Left ventricle myocardium superior (tissue), 1 donor: ENCODE results near the gene CCND2. TPM values are rescaled to one million over a fixed set of nuclear protein-coding genes. Genes with fewer than 3 reads are reported as not detected.
A peak's percentile ranks its signal among the peaks of the same experiment; 100 is the strongest.
"Not testable (repeated sequence)": the region's sequence is repeated elsewhere in the genome, so short reads cannot be mapped to it uniquely, and the experiment has no call there.

Experiments
- ATAC-seq: fragments of 200-7000 bp; cut with Tn5 transposase; one replicate; pipeline ENCODE4 v1.9.1; 2020; ENCODE audit warnings: mild to moderate bottlenecking, moderate library complexity
- DNase-seq: peaks from one replicate; pipeline ENCODE4 v3.0.0-alpha.2; 2020
- intact Hi-C: fragments of 100-400 bp; cut with micrococcal nuclease; formaldehyde crosslinking; loops from one replicate; pipeline ENCODE4 v1.11.0; 2022
- long read RNA-seq: library from polyadenylated mRNA; unstranded; transcript quantifications from one replicate; pipeline ENCODE4 v2.0.0, GENCODE V29; 2021
- total RNA-seq: library from RNA; stranded (reverse); fragmentation: NEBNext Ultra II Directional; extraction: Animal tissue kit (Norgen Biotek cat#: 25700); gene quantifications from one replicate; pipeline ENCODE4 v1.2.1, GENCODE V29; 2021
- donor health status: DM: no; HTN: yes; CAD: no; lungs with severe emphysema.

CCND2 gene
- total RNA-seq: 281 TPM
- long read RNA-seq, full-length matches to known transcripts: 86 of 196 reads
- long read RNA-seq, partial matches to known transcripts: 8 of 196 reads
- long read RNA-seq, other reads (novel, unspliced or antisense): 102 of 196 reads

DNA sequence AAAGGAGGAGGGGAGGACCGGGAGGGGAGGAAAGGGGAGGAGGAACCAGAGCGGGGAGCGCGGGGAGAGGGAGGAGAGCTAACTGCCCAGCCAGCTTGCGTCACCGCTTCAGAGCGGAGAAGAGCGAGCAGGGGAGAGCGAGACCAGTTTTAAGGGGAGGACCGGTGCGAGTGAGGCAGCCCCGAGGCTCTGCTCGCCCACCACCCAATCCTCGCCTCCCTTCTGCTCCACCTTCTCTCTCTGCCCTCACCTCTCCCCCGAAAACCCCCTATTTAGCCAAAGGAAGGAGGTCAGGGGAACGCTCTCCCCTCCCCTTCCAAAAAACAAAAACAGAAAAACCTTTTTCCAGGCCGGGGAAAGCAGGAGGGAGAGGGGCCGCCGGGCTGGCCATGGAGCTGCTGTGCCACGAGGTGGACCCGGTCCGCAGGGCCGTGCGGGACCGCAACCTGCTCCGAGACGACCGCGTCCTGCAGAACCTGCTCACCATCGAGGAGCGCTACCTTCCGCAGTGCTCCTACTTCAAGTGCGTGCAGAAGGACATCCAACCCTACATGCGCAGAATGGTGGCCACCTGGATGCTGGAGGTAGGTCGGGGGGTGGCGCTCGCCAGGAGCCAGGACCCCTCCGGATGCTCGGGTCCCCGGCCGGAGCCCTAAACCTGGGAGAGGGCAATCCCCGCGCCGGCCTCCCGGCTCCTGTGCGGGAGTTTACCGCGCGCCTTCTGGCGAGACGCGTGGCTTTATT, at the start of gene CCND2:
CCND2 (plus strand) TSS at position 111 of the 744 bp plus-strand sequence; CDS start at position 390, 279 bp downstream.
- ATAC-seq (peak; percentile 75), DNase-seq (peak; percentile 93)
- intact Hi-C loops: loop anchor here (10.0 kb wide), 1 partner anchor 389 kb away; no protein-coding TSS in a partner anchor

DNA sequence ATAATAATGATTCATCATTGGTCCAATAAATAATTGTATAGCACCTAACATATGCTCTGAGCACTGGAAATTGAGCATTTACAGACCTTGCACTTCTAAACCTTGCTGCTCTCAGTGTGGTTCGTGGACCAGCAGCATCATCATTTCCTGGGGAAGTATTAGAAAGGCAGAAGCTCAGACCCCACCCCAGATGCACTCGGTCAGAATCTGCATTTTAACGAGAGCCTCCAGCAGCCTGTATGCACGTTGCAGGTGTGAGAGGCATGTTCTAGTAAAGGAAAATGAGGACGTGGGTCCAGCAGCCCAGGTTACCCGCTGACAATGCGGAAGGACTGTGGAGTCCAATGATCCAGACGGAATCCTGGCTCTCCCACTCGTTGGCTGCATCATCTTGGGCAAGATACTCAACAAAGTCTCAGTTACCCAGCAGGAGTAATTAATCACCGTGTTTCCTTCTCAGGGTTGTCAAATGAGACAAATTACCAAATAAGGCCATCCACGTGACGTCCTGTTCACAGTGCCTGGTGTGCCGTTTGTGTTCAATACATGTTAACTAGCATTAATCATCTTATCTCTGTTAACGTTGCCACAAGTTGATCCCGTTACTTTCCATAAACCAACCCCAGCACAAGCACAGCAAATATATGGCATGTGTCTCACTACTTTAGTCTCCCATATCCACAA, 49.2 kb upstream of the CCND2 start:
- ATAC-seq (no peak), DNase-seq (no peak)
- intact Hi-C loops: no loop called here

DNA sequence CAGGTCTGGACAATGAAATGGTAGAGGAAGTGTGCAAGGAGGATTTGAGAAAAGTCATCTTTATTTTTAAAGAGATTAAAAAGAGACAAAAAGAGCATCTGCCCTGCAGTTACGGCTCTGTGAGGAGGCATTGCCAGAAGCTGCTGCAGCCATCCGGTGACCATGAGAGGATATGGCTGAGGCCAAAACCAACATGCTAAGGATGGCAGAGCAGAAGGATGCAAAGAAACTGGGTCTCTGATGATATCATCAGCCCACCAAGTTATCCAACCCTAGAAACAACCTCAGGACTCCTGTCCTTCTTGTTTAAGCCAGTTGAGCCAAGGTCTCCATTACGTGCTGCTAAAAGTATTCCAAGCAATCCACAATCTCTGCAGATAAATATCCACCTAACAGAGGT, 48.0 kb upstream of the CCND2 start:
- intact Hi-C loops: no loop called here
- no peak for ATAC-seq
- DNase-seq: no peak

GRCh38 chr12:4227046-4227445, 46.5 kb upstream of the CCND2 start:
- intact Hi-C loops: no loop called here
- no peak for ATAC-seq
- DNase-seq: no peak

GRCh38 chr12:4228122-4228580, 45.4 kb upstream of the CCND2 start:
- intact Hi-C loops: no loop called here
- no peak for DNase-seq
- no peak for ATAC-seq

DNA sequence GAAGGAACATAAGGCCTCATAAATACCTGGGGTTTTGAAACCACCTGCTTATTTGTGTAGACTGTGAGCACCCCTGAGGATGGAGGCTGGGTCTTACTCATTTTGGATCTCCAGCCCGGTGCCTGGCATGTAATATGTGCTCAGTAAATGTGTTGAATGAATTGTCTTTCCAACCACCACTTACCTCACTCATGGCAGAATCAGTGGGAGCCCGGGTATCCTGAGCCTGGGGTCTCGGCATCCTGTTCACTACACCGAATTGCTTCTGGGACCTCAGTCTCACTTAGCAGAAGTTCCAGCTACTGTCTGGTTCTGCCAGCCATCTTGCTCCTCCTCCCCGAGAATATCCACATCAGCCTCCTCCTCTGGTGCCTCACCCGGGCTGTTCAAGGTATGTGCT, 43.0 kb upstream of the CCND2 start:
- no peak for ATAC-seq
- DNase-seq: no peak
- intact Hi-C loops: no loop called here

- no peak for ATAC-seq
- DNase-seq: no peak
- intact Hi-C loops: no loop called here
These were observed 35.0 kb upstream of the CCND2 start for GRCh38 chr12:4238577-4238976.

GRCh38 chr12:4239746-4240145, 33.8 kb upstream of the CCND2 start:
- no peak for ATAC-seq
- intact Hi-C loops: no loop called here
- no peak for DNase-seq

DNA sequence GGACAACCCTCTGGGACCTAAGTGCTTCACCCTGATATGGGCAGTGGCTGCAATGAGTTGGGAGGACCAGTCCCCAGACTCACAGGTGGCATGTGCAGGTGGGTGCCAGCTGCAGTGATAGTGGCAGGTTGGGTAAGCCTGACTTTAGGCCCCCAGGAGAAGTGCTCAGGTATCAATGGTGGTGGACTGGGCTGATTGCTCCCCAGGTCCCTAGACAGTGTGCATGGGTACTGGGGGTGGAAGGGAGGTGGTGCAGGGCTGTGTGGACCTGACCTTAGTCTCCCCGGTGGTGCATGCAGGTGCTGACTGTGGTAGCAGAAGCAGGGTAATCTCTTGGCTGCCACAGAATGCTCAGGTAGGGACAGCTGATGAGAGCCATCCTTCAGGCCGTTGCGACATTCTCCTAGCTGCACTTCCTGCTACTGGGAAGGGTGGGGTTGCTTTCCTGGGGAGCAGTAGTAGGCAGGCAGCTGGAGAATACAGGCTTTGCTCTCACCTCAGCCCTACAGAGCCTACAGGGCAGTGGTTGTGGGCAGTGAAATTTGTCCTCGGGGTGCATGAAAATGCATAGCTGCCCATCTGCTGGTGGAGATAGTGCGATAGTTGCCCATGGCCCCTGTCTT, 33.3 kb upstream of the CCND2 start:
- intact Hi-C loops: no loop called here
- DNase-seq (no peak), ATAC-seq (no peak)

GRCh38 chr12:4240981-4241380, 32.6 kb upstream of the CCND2 start:
- intact Hi-C loops: no loop called here
- DNase-seq (no peak), ATAC-seq (no peak)

- DNase-seq (no peak), ATAC-seq (no peak)
- intact Hi-C loops: no loop called here
These were observed 32.0 kb upstream of the CCND2 start for GRCh38 chr12:4241592-4241991.

- no peak for ATAC-seq
- no peak for DNase-seq
- intact Hi-C loops: no loop called here
These were observed 31.0 kb upstream of the CCND2 start for GRCh38 chr12:4242595-4242994.

DNA sequence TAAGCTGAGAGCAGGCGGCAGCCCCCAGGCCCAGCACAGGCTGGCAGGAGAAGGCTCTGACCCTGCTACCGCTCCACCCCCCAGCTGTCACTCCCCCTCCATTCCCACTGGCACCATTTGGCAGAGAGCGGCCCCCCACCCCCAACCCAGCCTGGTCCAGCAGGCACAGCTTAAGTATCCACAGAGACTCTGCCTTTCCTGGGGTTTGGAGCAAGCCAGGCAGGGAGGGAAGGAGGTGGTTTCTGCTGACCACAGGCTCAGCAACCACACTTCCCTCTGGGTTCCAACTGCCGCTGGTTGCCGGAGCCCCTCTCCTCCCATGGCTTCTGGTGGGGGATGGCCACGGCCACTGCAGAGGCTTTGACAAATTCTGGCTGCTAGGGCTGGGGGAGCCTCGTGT, 30.5 kb upstream of the CCND2 start:
- ATAC-seq (no peak), DNase-seq (no peak)
- intact Hi-C loops: no loop called here

GRCh38 chr12:4243491-4244100, 30.0 kb upstream of the CCND2 start:
- ATAC-seq, intact Hi-C loops: not testable (repeated sequence)

DNA sequence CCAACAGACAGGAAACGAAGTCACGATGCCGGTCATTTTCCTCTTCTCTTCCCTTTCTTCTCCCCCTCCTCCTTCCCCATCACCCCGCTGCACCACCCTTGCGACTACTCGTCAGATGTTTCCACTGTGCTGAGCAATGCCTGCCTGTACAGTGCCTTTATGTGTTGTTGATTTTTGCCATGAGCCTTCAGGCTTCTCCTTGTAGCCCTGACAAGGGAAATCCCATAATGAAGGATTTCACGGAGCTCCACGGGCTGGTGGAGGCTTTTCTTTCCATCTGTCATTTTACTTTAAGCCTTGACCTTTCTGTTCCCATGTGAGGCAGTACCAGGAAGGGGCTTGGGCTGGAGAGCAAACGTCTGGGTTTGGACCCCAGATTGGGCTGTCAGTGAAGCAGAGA, 28.7 kb upstream of the CCND2 start:
- ATAC-seq (no peak), DNase-seq (no peak)
- intact Hi-C loops: no loop called here

More at GRCh38 chr12:4243491-4244100, 30.0 kb upstream of the CCND2 start:
- DNase-seq: not testable (repeated sequence)

DNA sequence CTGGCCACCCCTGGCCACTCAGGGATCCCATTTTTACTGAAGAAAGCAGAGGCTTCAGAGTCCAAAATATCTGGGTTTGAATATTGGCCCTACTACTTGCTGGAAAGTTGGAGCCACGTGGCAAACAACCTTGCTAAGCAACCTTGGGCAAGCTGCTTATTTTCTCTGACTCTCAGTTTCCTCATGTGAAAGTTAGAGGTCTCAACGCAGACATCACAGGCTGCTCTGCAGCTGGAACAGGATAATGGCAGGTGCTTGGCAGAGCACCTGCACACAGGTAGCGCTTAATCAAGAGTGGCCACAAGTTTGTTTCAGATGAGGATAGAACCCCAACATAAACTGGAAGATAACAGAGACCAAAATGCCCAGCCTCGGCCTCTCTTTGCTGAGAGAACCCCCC, 28.1 kb upstream of the CCND2 start:
- DNase-seq (no peak), ATAC-seq (no peak)
- intact Hi-C loops: no loop called here

GRCh38 chr12:4246116-4246515, 27.4 kb upstream of the CCND2 start:
- ATAC-seq (no peak), DNase-seq (no peak)
- intact Hi-C loops: no loop called here

- DNase-seq (no peak), ATAC-seq (no peak)
- intact Hi-C loops: no loop called here
These were observed 22.9 kb upstream of the CCND2 start for GRCh38 chr12:4250691-4251090.

DNA sequence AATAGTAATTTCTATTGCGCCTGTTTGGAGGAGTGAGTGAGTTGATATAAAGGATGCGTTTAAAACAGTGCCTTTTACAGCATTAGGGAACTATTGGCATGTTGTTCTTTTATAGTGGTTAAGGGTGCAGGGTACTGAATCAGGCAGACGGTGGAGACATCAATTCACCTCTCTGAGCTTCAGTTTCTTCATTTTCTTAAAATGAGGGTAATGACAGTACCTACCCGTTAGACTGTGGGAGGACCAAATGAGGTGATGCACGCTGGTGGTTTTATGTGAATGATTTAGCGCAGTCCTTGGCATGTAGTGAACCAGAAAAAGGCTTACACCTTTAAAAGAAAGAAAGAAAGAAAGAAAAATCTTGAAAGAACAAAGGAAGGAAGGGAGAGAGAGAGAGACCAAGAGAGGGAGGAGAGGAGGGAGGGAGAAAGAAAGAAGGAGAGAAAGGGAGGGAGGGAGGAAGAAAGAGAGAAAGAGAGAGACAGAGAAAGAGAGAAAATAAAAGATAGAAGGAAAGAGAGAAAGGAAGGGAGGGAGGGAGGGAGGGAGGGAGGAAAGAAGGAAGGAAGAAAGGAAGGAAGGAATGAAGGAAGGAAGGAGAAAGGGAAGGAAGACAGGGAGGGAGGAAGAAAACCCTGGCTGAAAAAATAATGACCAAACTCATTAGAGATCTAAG, 22.2 kb upstream of the CCND2 start:
- DNase-seq (no peak), ATAC-seq (no peak)
- intact Hi-C loops: no loop called here
